Suprapubic skin (tissue), 4 donors: ENCODE measurements around the gene MYO9B. TPM values are rescaled to one million over a fixed set of nuclear protein-coding genes. Genes with fewer than 3 reads are reported as not detected.
A peak's percentile ranks its signal among the peaks of the same experiment; 100 is the strongest.

Source experiments
- DNase-seq, 2 donors: peaks; one replicate each; pipeline ENCODE4 v3.0.0-alpha.2; 2019; ENCODE audit warnings: low spot score in 2 of 2
- H3K27ac ChIP-seq: fragments of 200-600 bp; sonication (generic); one replicate; pipeline ENCODE4 v1.5.1; 2019
- H3K27me3 ChIP-seq: fragments of 200-600 bp; sonication (generic); one replicate; pipeline ENCODE4 v1.5.1; 2019
- H3K36me3 ChIP-seq: fragments of 200-600 bp; sonication (generic); one replicate; pipeline ENCODE4 v1.5.1; 2019
- H3K4me1 ChIP-seq: fragments of 200-600 bp; sonication (generic); one replicate; pipeline ENCODE4 v1.5.1; 2019
- H3K4me3 ChIP-seq: fragments of 200-600 bp; sonication (generic); one replicate; pipeline ENCODE4 v1.5.1; 2019; ENCODE audit warnings: mild to moderate bottlenecking
- H3K9me3 ChIP-seq: fragments of 200-600 bp; sonication (generic); one replicate; pipeline ENCODE4 v1.5.1; 2019
- EP300 ChIP-seq: sonication (generic); formaldehyde crosslinking; IDR thresholded peaks from one replicate; pipeline ENCODE4 v1.6.1; 2017; ENCODE audit warnings: antibody characterized with exemption
- POLR2A ChIP-seq, 2 donors: fragments of 450-650 bp; IDR thresholded peaks; one replicate each; pipeline ENCODE4 v1.6.1; 2017; ENCODE audit warnings: antibody characterized with exemption in 2 of 2, mild to moderate bottlenecking in 2 of 2, moderate library complexity in 2 of 2
- POLR2AphosphoS5 ChIP-seq, 3 donors: sonication (generic); formaldehyde crosslinking; IDR thresholded peaks; one replicate each; pipeline ENCODE4 v1.6.1; 2017; ENCODE audit warnings: antibody characterized with exemption in 3 of 3
- WGBS: methylation state at CpG from one replicate; pipeline ENCODE4 v1.1.5; 2018; 5-methylcytosine and 5-hydroxymethylcytosine counted together
- total RNA-seq, 4 donors: library from RNA; depleted of rRNA; stranded (reverse); fragments of >200 nt; gene quantifications; one replicate each; pipeline ENCODE4 v1.1.0, GENCODE V29; 2016
- TF ChIP-seq, protein P1 (sequence below), 2 donors: fragments of 200-600 bp in 1 of 2; fragments of 450-650 bp in 1 of 2; sonication (generic) in 1 of 2; IDR thresholded peaks; one replicate each; pipeline ENCODE4 v1.5.1; 2016 to 2019; ENCODE audit warnings: antibody characterized with exemption in 2 of 2, mild to moderate bottlenecking in 1 of 2, moderate library complexity in 1 of 2

MYO9B gene
- 10 to 100 TPM; 43.6 to 99.9 (median 69.5) TPM for total RNA-seq

DNA sequence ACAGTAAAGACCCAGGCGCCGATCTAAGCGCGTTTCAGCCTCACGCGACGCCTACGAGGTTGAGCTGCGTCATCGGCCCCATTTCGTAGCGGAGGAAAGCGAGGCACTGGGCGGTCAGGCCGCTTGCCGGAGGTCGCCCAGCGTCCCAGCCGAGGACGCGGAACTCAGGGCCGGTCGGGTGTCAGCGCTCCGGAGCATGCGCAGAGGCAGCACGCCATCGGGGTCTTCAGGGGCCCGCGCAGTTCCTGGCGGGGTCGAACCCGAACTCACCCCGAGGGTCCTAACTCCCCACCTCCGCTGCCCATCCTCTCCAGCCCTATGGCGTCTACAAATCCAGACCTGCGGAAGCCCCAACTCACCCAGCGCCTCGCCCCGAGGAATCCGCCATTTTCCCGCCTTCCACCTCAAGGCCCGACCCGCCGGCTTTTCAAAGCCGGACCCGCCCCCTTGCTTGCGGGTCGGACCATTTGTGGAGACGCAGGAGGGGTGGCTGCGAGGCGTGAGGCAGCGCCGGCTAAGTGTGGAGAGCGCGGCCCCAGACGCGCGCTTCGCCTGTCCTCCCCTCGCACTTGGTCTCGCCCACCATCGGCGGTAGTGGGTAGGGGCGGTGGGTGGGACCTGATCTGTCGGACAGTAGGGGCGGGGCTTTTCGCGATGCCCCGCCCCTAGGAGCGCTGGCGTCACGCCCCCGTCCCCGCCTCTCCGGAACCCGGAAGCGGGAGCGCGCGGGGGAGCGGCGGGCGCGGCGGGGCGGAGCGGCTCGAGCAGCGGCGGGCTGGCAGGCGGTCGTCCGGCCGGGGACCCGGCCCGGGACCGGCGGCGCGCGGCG, at the start of gene MYO9B, which contains the start of gene HAUS8:
Gene MYO9B (plus strand): TSS at position 743 of the 829 bp plus-strand sequence. CDS start 25,941 bp downstream, outside the sequence.
Gene HAUS8 (minus strand): TSS at position 418 of the 829 bp plus-strand sequence. CDS start 30 bp downstream, at position 388.
- H3K36me3 ChIP-seq: peaks cover 13% of the 10 kb centered on the region
- 2% methylated on average over 9 of the region's 103 CpGs for WGBS
- peak within 1 kb of the TSS; percentile 72 for H3K4me3 ChIP-seq
- TF ChIP-seq POLR2A (IDR thresholded peaks at IDR 0.05) (peak in 1 of 2 donors; percentile 53), EP300 (no peak), POLR2AphosphoS5 (IDR thresholded peaks at IDR 0.05) (peak in 2 of 3 donors; percentile 94 to 96)
- TF ChIP-seq, protein P1, sequence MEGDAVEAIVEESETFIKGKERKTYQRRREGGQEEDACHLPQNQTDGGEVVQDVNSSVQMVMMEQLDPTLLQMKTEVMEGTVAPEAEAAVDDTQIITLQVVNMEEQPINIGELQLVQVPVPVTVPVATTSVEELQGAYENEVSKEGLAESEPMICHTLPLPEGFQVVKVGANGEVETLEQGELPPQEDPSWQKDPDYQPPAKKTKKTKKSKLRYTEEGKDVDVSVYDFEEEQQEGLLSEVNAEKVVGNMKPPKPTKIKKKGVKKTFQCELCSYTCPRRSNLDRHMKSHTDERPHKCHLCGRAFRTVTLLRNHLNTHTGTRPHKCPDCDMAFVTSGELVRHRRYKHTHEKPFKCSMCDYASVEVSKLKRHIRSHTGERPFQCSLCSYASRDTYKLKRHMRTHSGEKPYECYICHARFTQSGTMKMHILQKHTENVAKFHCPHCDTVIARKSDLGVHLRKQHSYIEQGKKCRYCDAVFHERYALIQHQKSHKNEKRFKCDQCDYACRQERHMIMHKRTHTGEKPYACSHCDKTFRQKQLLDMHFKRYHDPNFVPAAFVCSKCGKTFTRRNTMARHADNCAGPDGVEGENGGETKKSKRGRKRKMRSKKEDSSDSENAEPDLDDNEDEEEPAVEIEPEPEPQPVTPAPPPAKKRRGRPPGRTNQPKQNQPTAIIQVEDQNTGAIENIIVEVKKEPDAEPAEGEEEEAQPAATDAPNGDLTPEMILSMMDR (IDR thresholded peaks at IDR 0.05): no peak
- H3K4me1 ChIP-seq: peaks cover 51% of the 10 kb centered on the region
- DNase-seq: peak; percentile 99
- no peaks in the 10 kb centered on the region for H3K27me3 ChIP-seq
- peak within 1 kb of the TSS; percentile 80 for H3K27ac ChIP-seq
- H3K9me3 ChIP-seq: no peaks in the 10 kb centered on the region

- H3K36me3 ChIP-seq: no peaks in the 10 kb centered on the region
- no peak for DNase-seq
- peak overlapping the region; percentile 33 for H3K4me3 ChIP-seq
- TF ChIP-seq EP300: no peak
- TF ChIP-seq, protein P1 (IDR thresholded peaks at IDR 0.05): no peak
- TF ChIP-seq POLR2AphosphoS5 (IDR thresholded peaks at IDR 0.05): no peak
- TF ChIP-seq POLR2A (IDR thresholded peaks at IDR 0.05): no peak
- no peak overlapping the region for H3K27ac ChIP-seq
- peaks cover 74% of the 10 kb centered on the region for H3K27me3 ChIP-seq
- WGBS: 2% methylated on average over 24 of the region's 40 CpGs
- H3K4me1 ChIP-seq: peaks cover 13% of the 10 kb centered on the region
- H3K9me3 ChIP-seq: no peaks in the 10 kb centered on the region
Observed at GRCh38 chr19:17025991-17026658, 49.5 kb upstream of the MYO9B start.

DNA sequence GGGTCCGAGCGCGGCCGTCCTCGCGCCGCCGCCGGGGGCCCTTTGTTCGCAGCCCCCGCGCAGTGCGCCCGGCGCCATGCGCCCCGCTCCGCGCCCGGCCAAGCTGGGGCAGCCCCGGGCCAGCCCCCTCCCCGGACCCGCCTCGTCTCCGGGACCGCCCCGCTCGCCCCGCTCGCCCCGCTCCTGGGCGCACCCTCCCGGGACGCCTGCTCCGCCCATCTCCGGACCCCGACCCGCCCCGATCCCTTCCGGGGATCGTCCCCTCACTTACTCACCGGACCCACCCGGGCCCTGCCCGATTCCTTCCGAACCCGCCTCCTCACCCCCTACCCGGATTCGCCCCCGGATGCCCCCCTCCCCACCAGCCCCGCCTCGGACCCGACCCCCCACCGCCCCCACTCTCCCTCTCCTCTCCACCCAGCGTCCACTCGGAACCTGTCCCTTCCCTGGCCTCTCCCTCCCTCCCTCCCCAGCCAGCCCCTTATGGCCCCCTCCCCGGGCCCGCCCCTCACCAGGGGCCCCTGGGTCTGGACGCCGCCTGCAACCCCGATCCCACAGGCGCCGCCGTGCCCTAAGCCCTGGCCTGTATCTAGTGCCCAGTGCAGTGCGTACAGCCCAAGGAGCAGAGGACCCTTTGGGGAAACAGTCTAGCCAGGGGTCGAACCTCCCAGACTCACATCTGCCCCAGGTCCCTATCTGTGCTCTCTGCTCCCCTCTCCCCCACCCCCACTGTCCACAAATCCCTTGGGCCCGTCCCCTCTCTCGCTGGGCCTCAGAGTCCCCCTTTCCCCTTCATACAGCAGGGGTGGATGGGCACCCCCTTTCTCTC, 48.7 kb upstream of the MYO9B start, which contains the start of gene CPAMD8:
Gene CPAMD8 (minus strand): TSS at position 105 of the 829 bp plus-strand sequence. CDS start 168 bp downstream, outside the sequence.
- Histone ChIP-seq H3K4me1 (peaks cover 13% of the 10 kb centered on the region), H3K27ac (no peak within 1 kb of the TSS), H3K4me3 (peak within 1 kb of the TSS; percentile 33), H3K9me3 (no peaks in the 10 kb centered on the region), H3K36me3 (no peaks in the 10 kb centered on the region), H3K27me3 (peaks cover 77% of the 10 kb centered on the region)
- TF ChIP-seq, protein P1 (IDR thresholded peaks at IDR 0.05): no peak
- TF ChIP-seq POLR2A (IDR thresholded peaks at IDR 0.05) (no peak), POLR2AphosphoS5 (IDR thresholded peaks at IDR 0.05) (no peak), EP300 (no peak)
- DNase-seq: no peak
- 6% methylated on average over 37 of the region's 67 CpGs for WGBS

DNA sequence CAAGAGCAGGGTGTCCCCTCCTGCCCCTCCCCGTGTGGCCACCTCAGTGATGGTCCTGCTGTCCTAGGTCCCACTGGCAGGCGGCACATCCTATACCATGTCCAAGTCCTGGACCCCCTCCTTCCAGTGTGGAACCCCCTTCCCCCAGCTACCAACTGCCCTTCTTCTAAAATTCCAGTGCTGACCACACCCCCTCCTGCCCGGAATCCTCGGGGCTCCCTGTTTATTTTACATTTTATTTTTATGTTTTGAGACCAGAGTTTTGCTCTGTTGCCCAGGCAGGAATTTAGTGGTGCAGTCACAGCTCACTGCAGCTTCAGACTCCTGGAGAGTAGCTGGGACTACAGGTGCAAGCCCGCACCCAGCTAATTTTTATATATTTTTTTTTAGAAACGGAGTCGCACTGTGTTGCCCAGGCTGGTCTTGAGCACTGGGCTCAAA, 48.0 kb upstream of the MYO9B start:
- WGBS: 51% methylated on average over 7 of the region's 7 CpGs
- DNase-seq: no peak
- peaks cover 75% of the 10 kb centered on the region for H3K27me3 ChIP-seq

More for the DNA sequence above, 48.0 kb upstream of the MYO9B start:
- Histone ChIP-seq H3K36me3 (no peaks in the 10 kb centered on the region), H3K9me3 (no peaks in the 10 kb centered on the region), H3K4me1 (peaks cover 13% of the 10 kb centered on the region), H3K27ac (no peak overlapping the region), H3K4me3 (no peak overlapping the region)
- TF ChIP-seq POLR2AphosphoS5 (IDR thresholded peaks at IDR 0.05): no peak
- TF ChIP-seq EP300: no peak
- no peak for TF ChIP-seq POLR2A (IDR thresholded peaks at IDR 0.05)
- TF ChIP-seq, protein P1 (IDR thresholded peaks at IDR 0.05): no peak
